Measurements from ENCODE around the gene GRK3. TPM values are rescaled to one million over a fixed set of nuclear protein-coding genes. Genes with fewer than 3 reads are reported as not detected.
"Not testable (repeated sequence)": the region's sequence is repeated elsewhere in the genome, so short reads cannot be mapped to it uniquely, and the experiment has no call there.

The GRK3 gene
- total and polyA plus RNA-seq, 12 donors: 0.97 to 9.0 (median 5.2) TPM

GRCh38 chr22:25566898-25567235 lies 2.4 kb downstream of the GRK3 start:
- TF ChIP-seq CTCF (IDR thresholded peaks at IDR 0.05): no peak
- 54 to 82% methylated on average over 2 of the region's 2 CpGs for WGBS, 2 donors
- H3K27me3 ChIP-seq: peaks cover 0 to 8% (median 0%) of the 10 kb centered on the region in 7 donors
- no peaks in the 10 kb centered on the region for H3K36me3 ChIP-seq
- H3K9me3 ChIP-seq: no peaks in the 10 kb centered on the region
- peaks cover 0 to 61% (median 28%) of the 10 kb centered on the region in 9 donors for H3K4me1 ChIP-seq
- no peak for DNase-seq
- peak overlapping the region in 2 of 10 donors; percentile 93 for H3K4me3 ChIP-seq
- ATAC-seq: peak in 1 of 8 donors; percentile 34
- intact Hi-C loops (cut with DNase I): loop anchor here in 5 of 10 donors (5.0 to 10.0 kb wide), 4 partner anchors 98 to 135 kb away; no protein-coding TSS in a partner anchor
- H3K27ac ChIP-seq: peak overlapping the region in 1 of 10 donors; percentile 91

GRCh38 chr22:25567251-25567675 lies 2.8 kb downstream of the GRK3 start:
- Histone ChIP-seq H3K27ac (peak overlapping the region in 1 of 10 donors; percentile 91), H3K4me1 (peaks cover 0 to 58% (median 28%) of the 10 kb centered on the region in 9 donors), H3K9me3 (no peaks in the 10 kb centered on the region), H3K4me3 (peak overlapping the region in 1 of 10 donors; percentile 27), H3K27me3 (peaks cover 0 to 8% (median 0%) of the 10 kb centered on the region in 7 donors), H3K36me3 (no peaks in the 10 kb centered on the region)
- 57 to 81% methylated on average over 1 of the region's 1 CpG for WGBS, 2 donors
- intact Hi-C loops (cut with DNase I): loop anchor here in 5 of 10 donors (5.0 to 10.0 kb wide), 4 partner anchors 98 to 135 kb away; no protein-coding TSS in a partner anchor
- ATAC-seq (no peak), DNase-seq (no peak)
- peak in 2 of 9 donors; percentile 4 to 22 for TF ChIP-seq CTCF (IDR thresholded peaks at IDR 0.05)

- not testable (repeated sequence) for ATAC-seq, H3K36me3 ChIP-seq, H3K9me3 ChIP-seq, DNase-seq, H3K27me3 ChIP-seq, H3K4me3 ChIP-seq
- WGBS, 2 donors: 84% methylated on average over 2 of the region's 2 CpGs
- Histone ChIP-seq H3K4me1 (peaks cover 0 to 58% (median 23%) of the 10 kb centered on the region in 9 donors), H3K27ac (peak overlapping the region in 1 of 10 donors; percentile 91)
- intact Hi-C loops (cut with DNase I): loop anchor here in 5 of 10 donors (5.0 to 10.0 kb wide), 4 partner anchors 97 to 134 kb away; no protein-coding TSS in a partner anchor
These were observed 3.6 kb downstream of the GRK3 start for GRCh38 chr22:25568066-25568465.

GRCh38 chr22:25569361-25569760 lies 4.9 kb downstream of the GRK3 start:
- Histone ChIP-seq H3K4me3 (no peak overlapping the region), H3K36me3 (no peaks in the 10 kb centered on the region), H3K27me3 (peaks cover 0 to 8% (median 0%) of the 10 kb centered on the region in 7 donors), H3K9me3 (no peaks in the 10 kb centered on the region), H3K27ac (no peak overlapping the region), H3K4me1 (peaks cover 0 to 45% (median 12%) of the 10 kb centered on the region in 9 donors)
- WGBS, 2 donors: 72 to 78% methylated on average over 9 of the region's 9 CpGs
- intact Hi-C loops (cut with DNase I): loop anchor here in 5 of 10 donors (5.0 to 10.0 kb wide), 4 partner anchors 95 to 133 kb away; no protein-coding TSS in a partner anchor
- TF ChIP-seq CTCF (IDR thresholded peaks at IDR 0.05): no peak
- DNase-seq: no peak
- no peak for ATAC-seq

- intact Hi-C loops (cut with DNase I): loop anchor here in 6 of 10 donors (5.0 to 10.0 kb wide), 5 partner anchors 65 to 132 kb away; no protein-coding TSS in a partner anchor
- Histone ChIP-seq H3K9me3 (no peaks in the 10 kb centered on the region), H3K4me3 (no peak overlapping the region), H3K27me3 (peaks cover 0 to 8% (median 0%) of the 10 kb centered on the region in 7 donors), H3K27ac (no peak overlapping the region), H3K4me1 (peaks cover 0 to 44% (median 12%) of the 10 kb centered on the region in 9 donors), H3K36me3 (no peaks in the 10 kb centered on the region)
- no peak for DNase-seq
- WGBS, 2 donors: 81 to 86% methylated on average over 10 of the region's 10 CpGs
- ATAC-seq: no peak
- TF ChIP-seq CTCF (IDR thresholded peaks at IDR 0.05): no peak
These were observed 5.5 kb downstream of the GRK3 start for GRCh38 chr22:25569983-25570382.
